ENCODE data around the gene GPR149.

The GPR149 gene

DNA sequence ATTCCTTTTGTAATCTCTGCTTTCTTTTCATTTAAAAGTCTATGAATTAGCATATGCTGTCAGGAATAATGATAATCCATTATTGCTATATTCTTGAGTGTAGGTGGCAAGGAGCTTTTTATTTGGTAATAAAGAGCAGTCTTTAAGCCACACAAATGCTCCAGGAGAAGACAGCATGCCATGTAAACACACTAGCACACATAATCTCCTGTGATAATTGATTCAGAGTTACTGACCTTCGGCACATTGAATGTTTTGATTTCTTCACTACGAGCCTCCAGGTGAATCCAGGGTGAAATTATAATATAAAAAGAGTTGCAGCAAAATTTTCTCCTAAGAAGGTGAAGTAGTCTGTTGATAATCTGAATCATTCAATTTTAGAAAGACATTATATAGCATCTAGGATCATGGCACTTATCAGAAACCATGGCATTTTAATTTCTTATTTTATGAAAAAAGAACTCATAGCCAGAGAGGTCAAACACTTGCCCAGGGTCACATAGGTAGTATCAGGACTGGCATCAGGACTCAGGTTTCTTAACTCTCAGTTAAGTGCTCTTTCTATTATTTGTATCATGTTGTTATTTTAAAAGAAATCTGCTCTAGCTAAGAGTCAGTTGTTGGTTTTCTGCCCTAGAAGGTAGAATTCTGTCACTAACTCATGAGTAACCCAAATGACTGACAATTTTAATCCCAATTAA, 84.4 kb downstream of the GPR149 start:
- no peak for DNase-seq

- no peak for DNase-seq
Observed at GRCh38 chr3:154338570-154338969, 91.4 kb downstream of the GPR149 start.

GRCh38 chr3:154338008-154338407, 92.0 kb downstream of the GPR149 start:
- DNase-seq = no peak

- DNase-seq = no peak
Observed at GRCh38 chr3:154334973-154335420, 95.0 kb downstream of the GPR149 start.

DNA sequence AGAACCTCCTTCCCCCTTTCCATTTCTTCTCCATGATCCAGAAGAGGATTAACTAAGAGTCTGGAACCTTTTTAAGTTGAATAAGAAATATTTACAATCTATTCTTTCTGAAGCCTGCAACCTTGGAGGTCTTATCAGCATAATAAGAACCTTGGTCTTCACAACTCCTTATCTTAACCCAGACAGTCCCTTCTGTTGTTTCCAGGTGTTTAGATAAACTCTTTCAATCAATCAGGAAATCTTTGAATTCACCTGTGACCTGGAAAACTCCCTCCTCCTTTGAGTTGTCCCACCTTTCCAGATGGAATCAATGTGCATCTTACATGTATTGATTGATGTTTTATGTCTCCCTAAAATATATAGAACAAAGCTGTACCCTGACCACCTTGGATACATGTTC, 102.1 kb downstream of the GPR149 start:
- DNase-seq = no peak

- DNase-seq = no peak
Observed at GRCh38 chr3:154324919-154325318, 105.1 kb downstream of the GPR149 start.

DNA sequence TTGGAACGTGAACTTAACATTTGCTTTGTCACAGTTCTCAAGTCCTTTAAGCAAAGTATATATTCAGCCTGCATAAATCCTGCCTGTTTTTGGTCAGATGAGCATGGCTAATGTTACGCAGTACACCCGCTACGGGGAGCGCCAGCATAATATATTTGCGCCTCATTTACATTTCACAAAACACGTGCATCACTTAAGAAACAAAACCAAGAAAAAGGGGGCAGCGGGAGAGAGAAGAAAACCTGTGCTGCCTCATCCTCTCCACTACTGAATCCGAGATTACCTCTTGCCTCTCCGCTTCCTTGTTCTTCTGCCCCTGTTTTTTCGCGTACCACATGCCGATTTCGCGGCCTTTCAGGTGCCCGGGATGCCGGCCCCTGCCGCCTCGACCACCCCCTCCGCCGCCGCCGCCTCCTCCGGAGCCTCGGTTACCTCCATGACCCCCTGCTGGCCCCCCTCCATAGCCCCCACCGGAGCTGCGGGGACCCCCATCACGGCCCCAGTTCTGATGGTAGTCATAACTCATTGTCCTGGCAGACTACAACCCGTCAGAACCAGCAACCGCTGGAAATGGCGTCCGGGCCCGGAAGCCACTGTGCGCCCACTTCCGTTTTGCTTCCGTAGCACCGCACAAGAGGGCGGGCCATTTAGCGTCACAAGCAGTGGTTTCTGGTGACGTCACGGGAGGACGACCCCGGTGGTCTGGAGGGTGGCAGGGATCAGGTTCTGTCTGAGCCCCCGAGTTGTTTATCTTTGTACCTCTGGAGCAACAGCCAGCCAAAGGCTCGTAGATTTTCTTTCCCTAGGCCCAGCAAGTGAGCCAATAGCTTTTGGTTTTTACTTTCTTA, 105.9 kb downstream of the GPR149 start, which contains the start of gene DHX36:
Gene DHX36 (minus strand): TSS at position 597 of the 848 bp plus-strand sequence. CDS start 71 bp downstream, at position 526.
- DNase-seq = peak; percentile 93

DNA sequence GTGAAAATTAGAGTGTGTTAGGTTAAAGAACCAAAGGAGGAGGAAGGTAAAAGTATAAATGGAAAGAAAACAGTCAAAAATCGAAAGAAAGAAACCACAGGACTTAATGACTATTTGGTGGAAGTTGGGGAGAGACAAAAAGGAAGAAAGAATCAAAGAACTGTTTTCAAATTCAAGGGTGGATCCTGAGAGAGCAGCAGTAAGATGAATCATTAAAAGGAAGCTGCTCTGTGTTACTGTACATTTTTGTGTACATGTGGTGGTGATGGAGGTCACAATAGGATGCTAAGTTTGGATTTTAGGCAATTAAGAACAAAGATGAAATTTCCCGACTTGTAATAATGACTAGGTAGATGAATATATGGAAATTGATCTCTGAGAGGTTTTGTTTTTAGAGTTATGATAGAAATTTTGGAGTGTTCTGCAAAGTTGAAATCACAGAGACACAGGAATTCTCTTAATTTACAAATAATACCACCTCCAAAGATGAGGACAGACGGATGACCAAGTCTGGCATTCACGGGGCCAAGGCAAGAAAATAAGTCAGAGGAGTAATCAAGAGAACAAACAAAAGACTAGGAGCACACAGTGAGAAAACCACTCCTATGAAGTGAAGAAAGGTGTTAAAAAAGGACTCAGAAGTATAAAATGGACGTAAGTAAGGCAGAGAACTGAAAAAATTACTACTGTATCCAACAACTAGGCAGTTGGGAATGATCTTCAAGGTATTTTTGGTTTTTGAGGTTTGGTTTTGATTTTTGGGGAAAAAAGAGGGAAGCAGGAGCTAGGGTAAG, 112.8 kb downstream of the GPR149 start:
- DNase-seq = no peak

- DNase-seq = no peak
Observed at GRCh38 chr3:154314152-154314551, 115.8 kb downstream of the GPR149 start.

DNA sequence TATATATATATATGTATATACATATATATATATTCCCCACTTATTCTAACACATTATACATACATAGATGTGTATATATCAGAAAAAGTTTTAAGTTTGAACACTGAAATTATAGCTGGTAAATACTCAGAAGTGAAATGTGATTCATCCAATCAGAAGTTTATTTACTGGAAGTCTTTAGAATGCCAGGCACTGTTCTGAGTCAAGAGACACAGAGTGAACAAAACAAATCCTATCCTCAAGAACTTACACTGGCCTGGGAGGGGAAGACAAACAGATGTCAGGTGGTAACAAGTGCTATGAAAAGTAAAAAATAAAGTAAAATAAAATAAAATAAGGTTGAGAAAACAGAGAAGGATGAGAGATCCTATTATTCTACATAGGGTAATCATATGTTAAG, 119.2 kb downstream of the GPR149 start:
- no peak for DNase-seq

GRCh38 chr3:154307363-154307762, 122.6 kb downstream of the GPR149 start:
- no peak for DNase-seq

GRCh38 chr3:154304936-154305335, 125.1 kb downstream of the GPR149 start:
- no peak for DNase-seq

DNA sequence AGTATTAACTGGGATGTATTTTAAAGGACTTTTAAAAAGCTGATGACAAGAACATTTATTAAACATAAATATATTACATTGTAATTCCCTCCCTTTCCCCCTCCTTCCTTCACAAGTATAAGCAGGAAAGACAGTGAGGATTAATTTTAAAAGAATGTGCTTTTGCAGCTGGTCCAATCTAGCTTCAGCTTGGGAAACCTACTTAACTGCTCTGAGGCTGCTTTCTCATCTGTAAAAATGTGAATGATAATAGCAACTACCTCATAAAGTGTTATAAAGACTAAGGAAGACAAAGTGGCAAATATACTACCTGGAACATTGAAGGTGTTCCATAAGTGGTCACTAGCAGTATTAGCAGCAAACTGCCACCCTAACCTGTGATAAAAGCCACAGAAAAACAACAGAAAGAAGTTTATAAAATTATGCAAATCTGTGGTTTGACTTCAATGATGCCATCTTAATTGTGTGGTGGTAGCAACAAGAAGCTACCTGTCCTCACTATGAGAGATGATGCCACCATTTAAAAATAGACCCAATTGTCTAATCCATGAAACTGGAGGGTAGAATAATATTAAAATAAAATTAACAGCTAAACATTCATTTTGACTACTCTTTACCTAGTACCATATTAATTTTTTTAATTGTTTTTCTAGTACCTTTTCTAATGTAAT, 125.7 kb downstream of the GPR149 start:
- no peak for DNase-seq

DNA sequence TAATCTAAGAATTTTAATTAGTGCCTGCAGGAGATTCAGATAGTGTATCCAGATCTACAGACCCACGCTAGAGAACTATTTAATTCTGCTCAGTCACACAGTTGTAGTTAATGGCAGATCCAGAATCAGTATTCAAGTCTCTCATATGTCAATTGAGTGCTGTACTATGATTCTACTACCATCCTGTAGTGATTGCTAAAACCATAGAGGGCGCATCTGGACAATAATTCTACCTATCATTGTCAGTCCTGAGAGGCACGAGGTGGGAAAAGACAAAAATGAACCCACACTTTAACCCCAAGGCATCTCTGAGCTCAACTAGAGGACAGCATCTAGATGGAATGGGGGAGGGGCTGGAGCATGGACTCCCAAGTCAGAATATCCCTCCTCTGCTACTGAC, 128.4 kb downstream of the GPR149 start:
- DNase-seq = no peak

DNA sequence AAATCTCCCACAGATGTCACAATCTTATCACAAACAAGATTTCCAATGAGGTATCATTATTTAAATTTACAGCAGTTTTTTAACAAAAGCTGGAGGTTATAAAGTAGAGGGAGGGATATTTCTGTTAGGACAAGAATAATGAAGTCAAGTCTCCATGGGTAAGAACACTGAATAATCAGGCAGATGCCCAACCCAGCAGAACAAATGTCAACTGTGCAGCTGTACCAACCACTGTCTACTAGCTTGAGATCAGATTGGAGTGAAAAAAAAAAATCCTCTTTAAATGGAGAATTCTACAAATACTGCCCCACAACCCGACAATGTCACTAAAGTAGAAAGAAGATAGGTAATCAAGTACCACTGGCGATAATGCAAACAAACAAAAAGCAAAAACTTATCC, 136.0 kb downstream of the GPR149 start:
- no peak for DNase-seq

- DNase-seq = no peak
Observed at GRCh38 chr3:154290187-154290586, 139.8 kb downstream of the GPR149 start.
